OCI-LY1 (cell line): ENCODE measurements around the gene XKR7.

ENCODE experiments used
- H2AFZ ChIP-seq: fragments of 200-600 bp; sonication (generic), shearing (Covaris generic); 2 replicates; pipeline ENCODE4 v1.6.0; 2014; ENCODE audit warnings: antibody characterized with exemption, mild to moderate bottlenecking, low read length
- H3F3A ChIP-seq: fragments of 200-600 bp; sonication (generic), shearing (Covaris generic); 2 replicates; pipeline ENCODE4 v1.6.0; 2014; ENCODE audit warnings: mild to moderate bottlenecking, antibody characterized with exemption, low read length, moderate library complexity; ENCODE audit not compliant: insufficient read depth
- H3K27ac ChIP-seq: fragments of 200-600 bp; sonication (generic); 2 replicates; pipeline ENCODE4 v1.5.1; 2014; ENCODE audit warnings: low read length, mixed run types, mild to moderate bottlenecking, low read depth; ENCODE audit not compliant: poor library complexity, severe bottlenecking
- H3K27me3 ChIP-seq: fragments of 200-600 bp; sonication (generic); 2 replicates; pipeline ENCODE4 v1.6.0; 2014; ENCODE audit warnings: antibody characterized with exemption, mild to moderate bottlenecking, low read length, moderate library complexity; ENCODE audit not compliant: insufficient read depth
- H3K36me3 ChIP-seq: fragments of 200-600 bp; sonication (generic); 2 replicates; pipeline ENCODE4 v1.6.1; 2014; ENCODE audit warnings: mild to moderate bottlenecking, antibody characterized with exemption, low read length, moderate library complexity, mixed read lengths; ENCODE audit not compliant: insufficient read depth
- H3K4me1 ChIP-seq: fragments of 200-600 bp; sonication (generic); 2 replicates; pipeline ENCODE4 v1.5.1; 2014; ENCODE audit warnings: mild to moderate bottlenecking, low read length, moderate library complexity; ENCODE audit not compliant: insufficient read depth, severe bottlenecking
- H3K4me2 ChIP-seq: fragments of 200-600 bp; sonication (generic), shearing (Covaris generic); 2 replicates; pipeline ENCODE4 v1.6.1; 2014; ENCODE audit warnings: low read length
- H3K4me3 ChIP-seq: fragments of 200-600 bp; sonication (generic); 2 replicates; pipeline ENCODE4 v1.5.1; 2014; ENCODE audit warnings: low read length, low read depth, mild to moderate bottlenecking, mixed read lengths; ENCODE audit not compliant: poor library complexity, severe bottlenecking
- H3K79me2 ChIP-seq: fragments of 200-600 bp; shearing (Covaris generic); 2 replicates; pipeline ENCODE4 v1.6.1; 2016; ENCODE audit warnings: mixed run types, low read length, mixed read lengths; ENCODE audit not compliant: insufficient read depth
- H3K9ac ChIP-seq: fragments of 200-600 bp; sonication (generic), shearing (Covaris generic); 2 replicates; pipeline ENCODE4 v1.6.1; 2014; ENCODE audit warnings: mild to moderate bottlenecking, low read length, mixed read lengths
- H3K9me2 ChIP-seq: fragments of 200-600 bp; sonication (generic), shearing (Covaris generic); 2 replicates; pipeline ENCODE4 v1.6.1; 2014; ENCODE audit warnings: low read depth, mild to moderate bottlenecking, low read length, mixed read lengths
- H3K9me3 ChIP-seq: fragments of 200-600 bp; shearing (Covaris generic); 2 replicates; pipeline ENCODE4 v1.6.1; 2014; ENCODE audit warnings: low read length, mixed read lengths
- H4K20me1 ChIP-seq: fragments of 200-600 bp; sonication (generic), shearing (Covaris generic); 2 replicates; pipeline ENCODE4 v1.6.0; 2016; ENCODE audit warnings: mild to moderate bottlenecking, low read length; ENCODE audit not compliant: insufficient read depth
- CTCF ChIP-seq: fragments of 200-600 bp; sonication (generic), shearing (Covaris generic); IDR thresholded peaks from 2 replicates; pipeline ENCODE4 v1.5.1; 2017; ENCODE audit warnings: mild to moderate bottlenecking, antibody characterized with exemption, low read length, moderate library complexity, mixed read lengths
- EZH2 ChIP-seq: fragments of 200-600 bp; sonication (generic), shearing (Covaris generic); IDR thresholded peaks from 2 replicates; pipeline ENCODE4 v1.8.0; 2017; ENCODE audit warnings: borderline replicate concordance, mixed run types, mild to moderate bottlenecking, antibody characterized with exemption, low read length, moderate library complexity, mixed read lengths

The XKR7 gene

GRCh38 chr20:31991339-31991705 is 23.4 kb downstream of the XKR7 start:
- Histone ChIP-seq H3F3A (no peaks in the 10 kb centered on the region), H3K27me3 (no peaks in the 10 kb centered on the region; the same call in 1 of the 2 replicates), H3K4me2 (no peak overlapping the region), H3K9me2 (no peaks in the 10 kb centered on the region), H3K4me1 (no peaks in the 10 kb centered on the region), H3K9ac (no peak overlapping the region), H3K4me3 (no peak overlapping the region), H3K27ac (no peak overlapping the region), H3K9me3 (no peaks in the 10 kb centered on the region), H3K79me2 (no peaks in the 10 kb centered on the region), H4K20me1 (no peaks in the 10 kb centered on the region), H2AFZ (no peak overlapping the region), H3K36me3 (no peaks in the 10 kb centered on the region)
- TF ChIP-seq CTCF (no peak), EZH2 (no peak)

GRCh38 chr20:31992086-31992485 is 24.1 kb downstream of the XKR7 start:
- Histone ChIP-seq H3K9me2 (no peaks in the 10 kb centered on the region), H3K27me3 (no peaks in the 10 kb centered on the region; the same call in 1 of the 2 replicates), H3K4me3 (no peak overlapping the region), H3F3A (no peaks in the 10 kb centered on the region), H4K20me1 (no peaks in the 10 kb centered on the region), H3K4me1 (no peaks in the 10 kb centered on the region), H3K27ac (no peak overlapping the region), H3K9me3 (no peaks in the 10 kb centered on the region), H3K79me2 (no peaks in the 10 kb centered on the region), H3K4me2 (no peak overlapping the region), H2AFZ (no peak overlapping the region), H3K9ac (no peak overlapping the region), H3K36me3 (no peaks in the 10 kb centered on the region)
- TF ChIP-seq CTCF (no peak), EZH2 (no peak)

- no peaks in the 10 kb centered on the region for H3K4me1 ChIP-seq
- no peak overlapping the region for H3K4me2 ChIP-seq
- no peak overlapping the region for H2AFZ ChIP-seq
- H3K79me2 ChIP-seq = no peaks in the 10 kb centered on the region
- no peaks in the 10 kb centered on the region for H3K9me2 ChIP-seq
- H3K27ac ChIP-seq = no peak overlapping the region
- H3K9me3 ChIP-seq = no peaks in the 10 kb centered on the region
- no peaks in the 10 kb centered on the region for H3K36me3 ChIP-seq
- H4K20me1 ChIP-seq = no peaks in the 10 kb centered on the region
- H3K4me3 ChIP-seq = no peak overlapping the region
- H3F3A ChIP-seq = no peaks in the 10 kb centered on the region
- H3K27me3 ChIP-seq = no peaks in the 10 kb centered on the region; the same call in 1 of the 2 replicates
- TF ChIP-seq EZH2 = no peak
- TF ChIP-seq CTCF = no peak
- H3K9ac ChIP-seq = no peak overlapping the region
These were observed 29.0 kb downstream of the XKR7 start for GRCh38 chr20:31996996-31997395.
